OCI-LY7 (cell line): ENCODE measurements around the gene LRRC47. TPM values are rescaled to one million over a fixed set of nuclear protein-coding genes. Genes with fewer than 3 reads are reported as not detected.
A peak's percentile ranks its signal among the peaks of the same experiment; 100 is the strongest.
"Not testable (repeated sequence)": the region's sequence is repeated elsewhere in the genome, so short reads cannot be mapped to it uniquely, and the experiment has no call there.

ENCODE experiments used
- BruUV-seq: library from RNA; stranded (reverse); fragments of 400-500 nt; replicated peaks from 2 replicates; lab custom pipeline; 2021; lab: Mats Ljungman, UMichigan
- CTCF ChIA-PET: fragments of 300-600 bp; sonication (Branson Sonifier 250); formaldehyde crosslinking; loops from one replicate; lab custom pipeline; 2022; ENCODE audit warnings: antibody characterized with exemption; ENCODE audit not compliant: unreplicated experiment; lab: Charles Lee
- POLR2A ChIA-PET: fragments of 300-600 bp; sonication (Branson Sonifier 250); formaldehyde crosslinking; loops from one replicate; lab custom pipeline; 2022; ENCODE audit warnings: antibody characterized with exemption; lab: Charles Lee
- DNase-seq: peaks from one replicate; pipeline ENCODE4 v3.0.0-alpha.2; 2015; ENCODE audit warnings: low spot score
- H2AFZ ChIP-seq: fragments of 200-600 bp; sonication (generic), shearing (Covaris generic); 2 replicates; pipeline ENCODE4 v1.6.1; 2014; ENCODE audit warnings: mild to moderate bottlenecking, antibody characterized with exemption, low read length, moderate library complexity
- H3K27ac ChIP-seq: fragments of 200-600 bp; sonication (generic); 2 replicates; pipeline ENCODE4 v1.5.1; 2014; ENCODE audit warnings: mixed run types, low read depth, mild to moderate bottlenecking, moderate library complexity, low read length, inconsistent platforms; ENCODE audit not compliant: poor library complexity, severe bottlenecking
- H3K36me3 ChIP-seq: fragments of 200-600 bp; sonication (generic); 2 replicates; pipeline ENCODE4 v1.6.1; 2014; ENCODE audit warnings: mild to moderate bottlenecking, antibody characterized with exemption, low read length, moderate library complexity, mixed read lengths; ENCODE audit not compliant: insufficient read depth
- H3K4me1 ChIP-seq: fragments of 200-600 bp; sonication (generic); 2 replicates; pipeline ENCODE4 v1.5.1; 2014; ENCODE audit warnings: mild to moderate bottlenecking, low read length; ENCODE audit not compliant: insufficient read depth, poor library complexity, severe bottlenecking
- H3K4me2 ChIP-seq: fragments of 200-600 bp; sonication (generic); 2 replicates; pipeline ENCODE4 v1.6.1; 2014; ENCODE audit warnings: mild to moderate bottlenecking, low read length
- H3K4me3 ChIP-seq: fragments of 200-600 bp; sonication (generic); 2 replicates; pipeline ENCODE4 v1.5.1; 2014; ENCODE audit warnings: mild to moderate bottlenecking, low read depth, low read length; ENCODE audit not compliant: poor library complexity, severe bottlenecking
- H3K79me2 ChIP-seq: fragments of 200-600 bp; sonication (generic); 2 replicates; pipeline ENCODE4 v1.6.1; 2016; ENCODE audit warnings: low read depth, mild to moderate bottlenecking, low read length, moderate library complexity, mixed read lengths; ENCODE audit not compliant: insufficient read depth
- H3K9me2 ChIP-seq: fragments of 200-600 bp; sonication (generic); 2 replicates; pipeline ENCODE4 v1.6.1; 2016; ENCODE audit warnings: mild to moderate bottlenecking, low read length, mixed read lengths; ENCODE audit not compliant: insufficient read depth
- H3K9me3 ChIP-seq: fragments of 200-600 bp; sonication (generic); 2 replicates; pipeline ENCODE4 v1.6.1; 2014; ENCODE audit warnings: mild to moderate bottlenecking, mixed run types, low read length, mixed read lengths
- H4K20me1 ChIP-seq: fragments of 200-600 bp; sonication (generic); 2 replicates; pipeline ENCODE4 v1.6.1; 2014; ENCODE audit warnings: mild to moderate bottlenecking, antibody characterized with exemption, low read length, moderate library complexity, mixed read lengths; ENCODE audit not compliant: insufficient read depth
- CTCF ChIP-seq: fragments of 200-600 bp; sonication (generic); conservative IDR thresholded peaks from 2 replicates; pipeline ENCODE4 v1.5.1; 2014; ENCODE audit warnings: mild to moderate bottlenecking, antibody characterized with exemption, low read length, moderate library complexity, mixed read lengths
- EZH2phosphoT487 ChIP-seq: fragments of 200-600 bp; sonication (generic); IDR thresholded peaks from 2 replicates; pipeline ENCODE4 v1.6.1; 2018; ENCODE audit warnings: low read depth, borderline replicate concordance, mild to moderate bottlenecking, mixed run types, antibody characterized with exemption, low read length, moderate library complexity, mixed read lengths
- intact Hi-C: fragments of 100-400 bp; cut with micrococcal nuclease; formaldehyde crosslinking; loops from one replicate; pipeline ENCODE4 v1.10.0; 2022; ENCODE audit not compliant: unreplicated experiment
- total RNA-seq, 2 experiments: library from RNA; depleted of rRNA in 1 of 2; stranded (reverse); fragments of >200 nt in 1 of 2; shearing (Covaris generic) in 1 of 2; gene quantifications; 2 replicates each; pipeline ENCODE4 v1.2.3, GENCODE V29; 2014 to 2022

LRRC47 gene
- total RNA-seq, 2 experiments from 2014 or later: 36.4 to 49.1 TPM

GRCh38 chr1:3814065-3814464, 17.8 kb upstream of the LRRC47 start:
- no peak for DNase-seq
- Histone ChIP-seq H3K9me3 (no peaks in the 10 kb centered on the region), H3K79me2 (no peaks in the 10 kb centered on the region), H3K9me2 (no peaks in the 10 kb centered on the region), H3K36me3 (peaks cover 21% of the 10 kb centered on the region), H2AFZ (no peak overlapping the region), H4K20me1 (no peaks in the 10 kb centered on the region), H3K4me3 (no peak overlapping the region), H3K4me1 (no peaks in the 10 kb centered on the region), H3K4me2 (no peak overlapping the region), H3K27ac (no peak overlapping the region)
- ChIA-PET POLR2A (no interaction called here), CTCF (no interaction called here)
- BruUV-seq: TSS peak; percentile 58
- TF ChIP-seq EZH2phosphoT487 (no peak), CTCF (no peak)
- intact Hi-C loops: no loop called here

GRCh38 chr1:3811595-3811911, 15.3 kb upstream of the LRRC47 start:
- intact Hi-C loops: no loop called here
- no peak for TF ChIP-seq EZH2phosphoT487
- no peak for TF ChIP-seq CTCF
- no peaks in the 10 kb centered on the region for H3K9me2 ChIP-seq
- ChIA-PET CTCF (no interaction called here), POLR2A (no interaction called here)
- no TSS peak for BruUV-seq
- no peaks in the 10 kb centered on the region for H3K4me1 ChIP-seq
- H2AFZ ChIP-seq: no peak overlapping the region
- DNase-seq: no peak
- H3K4me3 ChIP-seq: no peak overlapping the region
- no peaks in the 10 kb centered on the region for H3K79me2 ChIP-seq
- peaks cover 17% of the 10 kb centered on the region for H3K36me3 ChIP-seq
- H3K9me3 ChIP-seq: no peaks in the 10 kb centered on the region
- H3K27ac ChIP-seq: no peak overlapping the region
- no peak overlapping the region for H3K4me2 ChIP-seq
- no peaks in the 10 kb centered on the region for H4K20me1 ChIP-seq

DNA sequence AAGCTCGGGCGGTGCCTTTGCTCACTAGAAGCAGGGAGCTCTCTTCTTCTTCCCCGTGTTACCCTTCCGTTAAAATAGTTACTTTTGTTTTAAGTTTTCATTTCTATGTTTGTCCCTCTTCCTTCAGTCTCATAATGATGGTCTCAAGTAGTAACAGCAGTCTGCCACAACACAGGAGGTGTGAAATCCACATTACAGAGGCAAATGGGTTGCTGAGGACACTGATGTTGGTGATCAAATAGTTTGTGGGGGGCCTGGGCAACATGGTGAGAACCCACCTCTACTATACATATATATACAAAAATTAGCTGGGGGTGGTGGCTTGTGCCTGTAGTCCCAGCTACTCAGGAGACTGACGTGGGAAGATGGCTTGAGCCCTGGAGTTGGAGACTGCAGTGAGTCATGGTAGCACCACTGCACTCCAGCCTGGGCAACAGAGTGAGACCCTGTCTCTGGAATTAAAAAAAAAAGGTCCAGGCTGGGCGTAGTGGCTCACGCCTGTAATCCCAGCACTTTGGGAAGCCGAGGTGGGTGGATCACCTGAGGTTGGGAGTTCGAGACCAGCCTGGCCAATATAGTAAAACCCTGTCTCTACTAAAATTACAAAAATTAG, 14.0 kb upstream of the LRRC47 start:
- H3K36me3 ChIP-seq: peaks cover 11% of the 10 kb centered on the region; the same call in 1 of the 2 replicates
- H3K4me3 ChIP-seq, H3K4me1 ChIP-seq, H3K4me2 ChIP-seq, H2AFZ ChIP-seq, H3K79me2 ChIP-seq, BruUV-seq, H3K27ac ChIP-seq, CTCF ChIA-PET, H4K20me1 ChIP-seq, intact Hi-C loops, H3K9me3 ChIP-seq, H3K9me2 ChIP-seq, POLR2A ChIA-PET, DNase-seq: not testable (repeated sequence)
